Measurements from ENCODE around the gene BOLA2B. TPM values are rescaled to one million over a fixed set of nuclear protein-coding genes. Genes with fewer than 3 reads are reported as not detected.

BOLA2B gene
- 13.4 and 26.9 TPM in 2 replicates for total RNA-seq

GRCh38 chr16:30193615-30194014 lies at the start of gene BOLA2B, which contains the start of gene SLX1A:
Gene BOLA2B (minus strand): TSS chr16:30193666. CDS start chr16:30193595, 71 bp downstream.
Gene SLX1A (plus strand): TSS chr16:30193875. CDS start chr16:30194085, 210 bp downstream.

GRCh38 chr16:30199049-30199448 lies 5.6 kb upstream of the BOLA2B start, which contains the start of gene SULT1A3:
Gene SULT1A3 (plus strand): TSS chr16:30199255. CDS start chr16:30200729, 1,474 bp downstream.

GRCh38 chr16:30183233-30184095 lies 10.0 kb downstream of the BOLA2B start, which contains the start of gene CORO1A:
Gene CORO1A (plus strand): TSS chr16:30183602. CDS start chr16:30185210, 1,608 bp downstream.

Other genes starting within 250 kb of the BOLA2B start
- 54.8 and 69.0 TPM in 2 replicates for gene TMEM219, start 231.6 kb downstream of the BOLA2B start, total RNA-seq
- gene TAOK2, start 219.8 kb downstream of the BOLA2B start, total RNA-seq = 77.8 and 79.8 TPM in 2 replicates
- gene HIRIP3, start 198.0 kb downstream of the BOLA2B start, total RNA-seq = 3.6 and 5.5 TPM in 2 replicates
- 16.6 and 17.7 TPM in 2 replicates for gene INO80E, start 197.4 kb downstream of the BOLA2B start, total RNA-seq
- 0.09 and 0.33 TPM in 2 replicates for gene DOC2A, start 182.6 kb downstream of the BOLA2B start, total RNA-seq
- not detected in 2 replicates for gene C16orf92, start 170.5 kb downstream of the BOLA2B start, total RNA-seq
- not detected in 2 replicates for gene TLCD3B, start 162.4 kb downstream of the BOLA2B start, total RNA-seq
- gene ALDOA, start 127.9 kb downstream of the BOLA2B start, total RNA-seq = 155 and 225 TPM in 2 replicates
- gene PPP4C, start 117.7 kb downstream of the BOLA2B start, total RNA-seq = 190 and 227 TPM in 2 replicates
- 0.11 and 0.26 TPM in 2 replicates for gene TBX6, start 101.7 kb downstream of the BOLA2B start, total RNA-seq
- gene YPEL3, start 97.5 kb downstream of the BOLA2B start, total RNA-seq = 22.9 and 26.1 TPM in 2 replicates
- 0.86 and 1.2 TPM in 2 replicates for gene GDPD3, start 80.1 kb downstream of the BOLA2B start, total RNA-seq
- 39.7 and 43.9 TPM in 2 replicates for gene MAPK3, start 70.4 kb downstream of the BOLA2B start, total RNA-seq
- 0.76 and 1.5 TPM in 2 replicates for gene CORO1A, start 10.1 kb downstream of the BOLA2B start, total RNA-seq
- 43.8 and 54.1 TPM in 2 replicates for gene SLX1A, start 209 bp upstream of the BOLA2B start, total RNA-seq
- gene SULT1A3, start 5.6 kb upstream of the BOLA2B start, total RNA-seq = 1.5 and 1.9 TPM in 2 replicates
- gene NPIPB13, start 54.8 kb upstream of the BOLA2B start, total RNA-seq = 0.43 and 2.0 TPM in 2 replicates
- gene CD2BP2, start 161.6 kb upstream of the BOLA2B start, total RNA-seq = 33.8 and 39.9 TPM in 2 replicates
- gene TBC1D10B, start 176.8 kb upstream of the BOLA2B start, total RNA-seq = 18.0 and 21.6 TPM in 2 replicates
- not detected in 2 replicates for gene MYL11, start 181.1 kb upstream of the BOLA2B start, total RNA-seq
- gene SEPTIN1, start 188.9 kb upstream of the BOLA2B start, total RNA-seq = 0.11 TPM in 1 of 2 replicates, not detected in the other
- gene ZNF48, start 201.8 kb upstream of the BOLA2B start, total RNA-seq = 11.8 and 19.3 TPM in 2 replicates
- 8.0 and 13.7 TPM in 2 replicates for gene ZNF771, start 213.9 kb upstream of the BOLA2B start, total RNA-seq
- 95.3 and 120 TPM in 2 replicates for gene DCTPP1, start 236.4 kb upstream of the BOLA2B start, total RNA-seq

Data from dermis lymphatic vessel endothelial cell (primary cell).